Measurements from ENCODE around the gene SUCLG1.
"Not testable (repeated sequence)": the region's sequence is repeated elsewhere in the genome, so short reads cannot be mapped to it uniquely, and the experiment has no call there.

SUCLG1 gene

GRCh38 chr2:84424152-84424551 lies 34.9 kb downstream of the SUCLG1 start:
- DNase-seq (ENCODE audit: low read depth in 3 of 3, low spot score in 1 of 3) = no peak

GRCh38 chr2:84421791-84422190 lies 37.3 kb downstream of the SUCLG1 start:
- DNase-seq (ENCODE audit: low read depth in 3 of 3, low spot score in 1 of 3) = no peak

- DNase-seq (ENCODE audit: low read depth in 3 of 3, low spot score in 1 of 3) = no peak
Measured at GRCh38 chr2:84421197-84421596, 37.9 kb downstream of the SUCLG1 start.

GRCh38 chr2:84417453-84418145 lies 41.5 kb downstream of the SUCLG1 start:
- DNase-seq (ENCODE audit: low read depth in 3 of 3, low spot score in 1 of 3) = no peak

GRCh38 chr2:84409531-84409930 lies 49.5 kb downstream of the SUCLG1 start:
- no peak for DNase-seq (ENCODE audit: low read depth in 3 of 3, low spot score in 1 of 3)

- DNase-seq (ENCODE audit: low read depth in 3 of 3, low spot score in 1 of 3) = not testable (repeated sequence)
Measured at GRCh38 chr2:84402111-84402510, 57.0 kb downstream of the SUCLG1 start.

DNA sequence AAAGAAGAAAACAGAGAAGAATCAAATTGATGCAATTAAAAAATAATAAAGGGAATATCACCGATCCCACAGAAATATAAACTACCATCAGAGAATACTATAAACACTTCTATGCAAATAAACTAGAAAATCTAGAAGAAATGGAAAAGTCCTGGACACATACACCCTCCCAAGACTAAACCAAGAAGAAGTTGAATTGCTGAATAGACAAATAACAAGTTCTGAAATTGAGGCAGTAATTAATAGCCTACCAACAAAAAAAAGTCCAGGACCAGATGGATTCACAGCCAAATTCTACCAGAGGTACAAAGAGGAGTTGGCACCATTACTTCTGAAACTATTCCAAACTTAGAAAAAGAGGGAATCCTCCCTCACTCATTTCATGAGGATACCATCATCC lies 59.2 kb downstream of the SUCLG1 start:
- DNase-seq (ENCODE audit: low read depth in 3 of 3, low spot score in 1 of 3) = not testable (repeated sequence)

DNA sequence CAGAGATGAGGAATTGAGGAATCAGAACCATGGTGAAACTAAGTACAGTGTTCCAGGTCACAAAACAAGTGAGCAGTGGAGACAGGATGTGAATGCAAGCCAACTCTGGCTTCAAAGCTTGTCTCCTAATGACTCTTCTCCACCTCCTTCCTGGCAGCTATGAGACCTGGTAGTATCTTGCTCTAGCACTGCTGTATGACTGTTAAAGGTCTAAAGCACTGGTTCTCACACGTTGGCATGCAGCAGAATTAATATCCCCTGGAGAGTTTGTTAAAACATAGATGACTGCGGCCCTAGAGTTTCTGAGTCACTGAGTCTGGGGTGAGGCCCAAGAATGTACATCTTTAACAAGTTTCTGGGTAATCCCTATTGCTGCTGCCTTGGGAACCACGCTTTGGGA lies 63.3 kb downstream of the SUCLG1 start:
- no peak for DNase-seq (ENCODE audit: low read depth in 3 of 3, low spot score in 1 of 3)

DNA sequence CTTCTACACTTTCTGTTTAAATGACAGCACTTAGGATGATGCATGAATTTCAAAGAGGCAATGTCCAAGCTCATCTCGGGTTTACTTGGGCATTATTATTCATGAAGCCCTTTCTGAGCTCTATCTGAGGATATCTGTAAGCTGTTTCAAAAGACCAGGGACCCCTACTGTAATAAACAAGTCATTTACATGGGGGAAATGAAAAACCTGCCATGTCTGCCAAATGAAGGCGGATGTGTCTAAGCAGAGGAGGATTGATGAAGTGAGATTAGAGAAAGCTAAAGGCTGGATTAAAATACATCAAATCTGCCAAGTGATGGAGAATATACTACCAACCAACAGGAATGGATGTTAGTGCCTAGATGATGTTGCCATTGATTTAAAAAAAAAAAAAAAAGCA lies 64.5 kb downstream of the SUCLG1 start:
- DNase-seq (ENCODE audit: low read depth in 3 of 3, low spot score in 1 of 3) = no peak

DNA sequence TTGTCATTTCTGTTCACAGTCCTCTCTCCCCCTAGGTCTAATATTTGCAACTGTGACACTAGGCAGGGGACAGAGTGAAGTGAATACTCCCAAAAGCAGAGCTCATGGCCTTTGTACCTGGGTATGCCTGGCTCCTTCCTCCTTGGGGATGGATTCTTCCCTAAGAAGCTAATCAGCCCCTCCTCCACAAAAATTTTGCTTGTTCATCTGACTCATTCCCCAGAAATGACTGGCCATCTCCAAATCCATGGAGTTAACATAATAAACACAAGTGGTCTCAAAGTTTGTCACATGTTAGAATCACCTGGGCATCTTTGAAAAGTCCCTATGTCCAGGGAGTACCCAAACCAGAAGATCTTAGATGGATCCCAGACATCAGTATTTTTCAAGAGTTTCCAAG lies 65.3 kb downstream of the SUCLG1 start:
- DNase-seq (ENCODE audit: low read depth in 3 of 3, low spot score in 1 of 3) = no peak

DNA sequence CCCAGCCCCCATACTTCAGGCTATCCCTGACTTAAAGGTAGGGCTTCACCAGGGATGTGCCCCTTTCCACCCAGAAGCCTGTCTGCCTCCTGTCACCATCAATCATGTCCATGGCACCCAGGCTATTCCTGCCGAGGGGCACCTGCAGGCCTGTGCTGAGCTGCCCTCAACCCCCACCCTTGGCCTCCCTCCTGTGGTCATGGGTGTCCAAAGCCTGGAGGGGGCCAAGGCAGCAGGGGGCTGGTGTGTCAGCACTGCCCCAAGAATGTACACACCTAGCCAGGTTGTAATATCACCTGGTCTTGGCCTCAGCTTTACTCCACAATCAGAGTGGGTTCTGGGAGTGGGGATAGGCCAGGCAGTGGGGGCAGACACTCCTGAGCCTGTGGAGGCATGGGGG lies 69.3 kb downstream of the SUCLG1 start:
- DNase-seq (ENCODE audit: low read depth in 3 of 3, low spot score in 1 of 3) = no peak

GRCh38 chr2:84388921-84389490 lies 70.1 kb downstream of the SUCLG1 start:
- DNase-seq (ENCODE audit: low read depth in 3 of 3, low spot score in 1 of 3) = no peak

- no peak for DNase-seq (ENCODE audit: low read depth in 3 of 3, low spot score in 1 of 3)
Measured at GRCh38 chr2:84388133-84388532, 70.9 kb downstream of the SUCLG1 start.

GRCh38 chr2:84386336-84387040 lies 72.6 kb downstream of the SUCLG1 start:
- DNase-seq (ENCODE audit: low read depth in 3 of 3, low spot score in 1 of 3) = no peak

GRCh38 chr2:84383271-84383670 lies 75.8 kb downstream of the SUCLG1 start:
- DNase-seq (ENCODE audit: low read depth in 3 of 3, low spot score in 1 of 3) = no peak

GRCh38 chr2:84380875-84381274 lies 78.2 kb downstream of the SUCLG1 start:
- DNase-seq (ENCODE audit: low read depth in 3 of 3, low spot score in 1 of 3) = no peak

- no peak for DNase-seq (ENCODE audit: low read depth in 3 of 3, low spot score in 1 of 3)
Measured at GRCh38 chr2:84378960-84379359, 80.1 kb downstream of the SUCLG1 start.

- no peak for DNase-seq (ENCODE audit: low read depth in 3 of 3, low spot score in 1 of 3)
Measured at GRCh38 chr2:84375020-84375419, 84.1 kb downstream of the SUCLG1 start.

DNA sequence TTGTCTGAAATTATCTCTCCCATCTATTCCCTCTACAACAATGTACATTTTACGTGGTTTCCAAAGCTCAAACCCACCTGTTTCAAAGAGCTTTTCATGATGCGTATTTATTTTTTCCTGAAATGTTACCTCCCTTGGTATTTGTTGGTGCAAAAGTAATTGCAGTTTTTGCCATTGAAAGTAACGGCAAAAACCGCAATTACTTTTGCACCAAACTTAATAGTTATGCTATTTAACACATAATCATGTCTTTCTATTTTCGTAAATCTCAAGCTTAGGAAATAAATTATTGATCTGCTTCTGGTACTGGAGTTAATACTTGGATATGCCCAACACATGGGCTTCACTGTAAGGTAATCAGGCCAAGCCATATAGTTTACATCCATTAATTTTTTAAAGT lies 85.2 kb downstream of the SUCLG1 start:
- no peak for DNase-seq (ENCODE audit: low read depth in 3 of 3, low spot score in 1 of 3)
